Mucosa of descending colon (tissue), 3 donors: ENCODE results near the gene PDZD11. TPM values are rescaled to one million over a fixed set of nuclear protein-coding genes. Genes with fewer than 3 reads are reported as not detected.
"Not testable (repeated sequence)": the region's sequence is repeated elsewhere in the genome, so short reads cannot be mapped to it uniquely, and the experiment has no call there.

Source experiments
- ATAC-seq: fragments of 200-7000 bp; cut with Tn5 transposase; one replicate; pipeline ENCODE4 v1.9.1; 2020; ENCODE audit warnings: mild to moderate bottlenecking, moderate library complexity
- DNase-seq, 3 donors: peaks; one replicate each; pipeline ENCODE4 v3.0.0-alpha.2; 2020
- H3K36me3 ChIP-seq: fragments of 200-600 bp; one replicate; pipeline ENCODE4 v1.8.0; 2021; ENCODE audit warnings: low read depth, mild to moderate bottlenecking
- H3K4me1 ChIP-seq: fragments of 200-600 bp; one replicate; pipeline ENCODE4 v1.8.0; 2021; ENCODE audit warnings: low read depth, mild to moderate bottlenecking
- H3K4me3 ChIP-seq: fragments of 200-600 bp; one replicate; pipeline ENCODE4 v1.8.0; 2021; ENCODE audit warnings: mild to moderate bottlenecking
- H3K9me3 ChIP-seq: fragments of 200-600 bp; one replicate; pipeline ENCODE4 v1.8.0; 2021; ENCODE audit warnings: mild to moderate bottlenecking
- CTCF ChIP-seq: fragments of 200-600 bp; IDR thresholded peaks from one replicate; pipeline ENCODE4 v1.8.0; 2022; ENCODE audit warnings: antibody characterized with exemption, mild to moderate bottlenecking
- intact Hi-C, 2 donors: fragments of 100-400 bp; cut with DNase I in 1 of 2; cut with micrococcal nuclease in 1 of 2; formaldehyde crosslinking; loops; one replicate each; pipeline versions ENCODE4 v1.11.0 to v1.11.1; 2022; cut with DNase I, micrococcal nuclease
- total RNA-seq, 3 donors: library from RNA; stranded (reverse); fragmentation: NEBNext Ultra II Directional in 2 of 3; extraction: Animal tissue kit (Norgen Biotek cat#: 25700) in 2 of 3; gene quantifications; one replicate each; pipeline versions ENCODE4 v1.2.1 to v1.2.4, GENCODE V29; 2021 to 2023
- donor health status: DM: no; HTN: no; CAD: no; lungs with moderate emphysema.
- donor health status: DM: no; HTN: no; CAD: no.
- donor health status: DM: no; HTN: yes; CAD: no.

PDZD11 gene
- total RNA-seq, 3 donors from 2014 or later = 34.1 to 47.5 (median 43.9) TPM

DNA sequence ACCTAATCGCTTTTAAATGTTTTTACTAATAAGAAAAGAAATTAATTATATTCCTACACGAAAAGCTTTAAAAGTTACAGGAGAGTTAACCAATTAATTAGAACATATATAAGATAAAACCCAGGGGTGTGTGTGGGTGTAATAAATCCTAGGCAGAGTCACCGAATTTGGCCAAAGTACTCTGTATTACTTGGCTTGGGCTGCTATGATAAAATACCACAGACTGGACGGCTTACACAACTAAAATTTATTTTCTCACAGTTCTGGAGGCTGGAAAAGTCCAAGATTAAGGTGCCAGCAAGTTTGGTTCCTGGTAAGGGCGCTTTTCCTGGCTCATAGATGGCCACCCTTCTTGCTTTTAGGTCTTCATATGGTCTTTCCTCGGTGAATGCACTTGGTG is 44.8 kb downstream of the PDZD11 start:
- intact Hi-C loops = no loop called here
- ATAC-seq = no peak
- no peaks in the 10 kb centered on the region for H3K4me1 ChIP-seq
- TF ChIP-seq CTCF = no peak
- DNase-seq = no peak
- H3K36me3 ChIP-seq = no peaks in the 10 kb centered on the region
- H3K9me3 ChIP-seq = no peaks in the 10 kb centered on the region
- no peak overlapping the region for H3K4me3 ChIP-seq

GRCh38 chrX:70243601-70244000 is 46.1 kb downstream of the PDZD11 start:
- H3K9me3 ChIP-seq, H3K4me3 ChIP-seq, H3K36me3 ChIP-seq, intact Hi-C loops, H3K4me1 ChIP-seq, DNase-seq, ATAC-seq: not testable (repeated sequence)

DNA sequence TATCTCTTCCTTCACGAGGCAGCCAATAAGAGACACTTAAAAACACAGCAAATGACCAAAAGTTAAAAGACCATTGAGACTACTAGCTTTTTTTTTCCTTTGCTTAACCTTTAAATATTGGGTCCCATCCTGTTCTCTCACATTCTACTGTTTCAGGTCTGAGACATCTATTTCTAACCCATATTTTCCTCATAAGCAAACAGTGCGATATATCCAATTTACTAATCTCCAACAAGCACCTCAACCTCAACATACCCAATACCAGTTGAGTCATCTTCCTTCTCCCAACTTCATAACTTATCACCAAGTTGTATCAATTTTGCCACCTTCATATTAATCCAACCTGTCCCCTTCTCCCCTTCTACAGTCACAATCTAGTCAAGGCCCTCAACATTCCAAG is 48.2 kb downstream of the PDZD11 start:
- TF ChIP-seq CTCF = no peak
- intact Hi-C loops = no loop called here
- Histone ChIP-seq H3K4me3 (no peak overlapping the region), H3K36me3 (no peaks in the 10 kb centered on the region), H3K9me3 (no peaks in the 10 kb centered on the region), H3K4me1 (no peaks in the 10 kb centered on the region)
- DNase-seq (no peak), ATAC-seq (no peak)

DNA sequence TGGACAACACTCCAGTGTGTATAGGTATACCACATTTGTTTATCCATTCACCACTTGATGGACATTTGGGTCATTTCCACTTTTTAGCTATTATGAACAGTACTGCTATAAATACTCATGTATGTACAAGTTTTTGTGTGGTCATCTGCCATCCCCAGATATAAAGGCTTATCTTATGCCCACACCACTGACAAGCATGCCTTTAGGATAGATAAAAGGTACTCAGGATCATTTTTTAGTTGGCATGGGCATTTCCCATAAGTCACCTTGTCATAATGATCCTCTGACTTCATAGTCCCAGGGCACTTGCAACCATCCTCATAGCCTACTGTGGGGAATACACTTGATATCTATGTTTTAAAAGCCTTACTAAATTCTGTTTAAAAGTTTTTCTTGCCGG is 49.0 kb downstream of the PDZD11 start:
- TF ChIP-seq CTCF = no peak
- H3K4me3 ChIP-seq = no peak overlapping the region
- intact Hi-C loops = no loop called here
- DNase-seq = no peak
- H3K9me3 ChIP-seq = no peaks in the 10 kb centered on the region
- H3K36me3 ChIP-seq = no peaks in the 10 kb centered on the region
- no peaks in the 10 kb centered on the region for H3K4me1 ChIP-seq
- ATAC-seq = no peak

Other genes with a start within 250 kb of the PDZD11 start
- not detected for gene AWAT2, start 240.0 kb downstream of the PDZD11 start, total RNA-seq
- not detected for gene OTUD6A, start 227.5 kb downstream of the PDZD11 start, total RNA-seq
- gene IGBP1, start 156.5 kb downstream of the PDZD11 start, total RNA-seq = 10 to 100 TPM; 51.8 to 78.4 (median 69.7) TPM
- not detected for gene DGAT2L6, start 112.4 kb downstream of the PDZD11 start, total RNA-seq
- not detected for gene AWAT1, start 55.3 kb downstream of the PDZD11 start, total RNA-seq
- gene P2RY4, start 29.7 kb downstream of the PDZD11 start, total RNA-seq = 1 to 10 TPM in 2 of 3 donors, under 1 TPM in 1; 0.79 to 5.7 (median 1.3) TPM
- 1 to 10 TPM in 1 of 3 donors, under 1 TPM in 1, not detected in 1; 0.60 to 1.2 TPM for gene ARR3, start 21.6 kb downstream of the PDZD11 start, total RNA-seq
- gene RAB41, start 7.8 kb downstream of the PDZD11 start, total RNA-seq = under 1 TPM in 1 of 3 donors, not detected in 2; 0.29 TPM
- 10 to 100 TPM in 1 of 3 donors, 1 to 10 TPM in 2; 1.5 to 10.7 (median 3.1) TPM for gene KIF4A, start 177 bp upstream of the PDZD11 start, total RNA-seq
- 10 to 100 TPM in 2 of 3 donors, 1 to 10 TPM in 1; 9.0 to 28.5 (median 25.9) TPM for gene GDPD2, start 133.4 kb upstream of the PDZD11 start, total RNA-seq
- gene DLG3, start 154.9 kb upstream of the PDZD11 start, total RNA-seq = 10 to 100 TPM; 41.9 to 76.0 (median 72.8) TPM